Effector CD4-positive, alpha-beta T cell (primary cell): ENCODE results near the gene MX2.

Source experiments
- DNase-seq: peaks from one replicate; pipeline ENCODE4 v3.0.0-alpha.2; 2020

The MX2 gene

GRCh38 chr21:41366522-41367151 lies 4.8 kb downstream of the MX2 start:
- no peak for DNase-seq

- no peak for DNase-seq
Observed at GRCh38 chr21:41367301-41367944, 5.6 kb downstream of the MX2 start.

- no peak for DNase-seq
Observed at GRCh38 chr21:41367945-41368734, 6.3 kb downstream of the MX2 start.

GRCh38 chr21:41368735-41369104 lies 6.9 kb downstream of the MX2 start:
- no peak for DNase-seq

GRCh38 chr21:41369105-41369919 lies 7.5 kb downstream of the MX2 start:
- DNase-seq, result peak; percentile 24

GRCh38 chr21:41369920-41370839 lies 8.4 kb downstream of the MX2 start:
- DNase-seq, result peak; percentile 37

GRCh38 chr21:41370840-41371684 lies 9.2 kb downstream of the MX2 start:
- DNase-seq, result no peak

GRCh38 chr21:41371685-41372030 lies 9.8 kb downstream of the MX2 start:
- DNase-seq, result no peak

- DNase-seq, result no peak
Observed at GRCh38 chr21:41373253-41373652, 11.4 kb downstream of the MX2 start.

GRCh38 chr21:41373763-41374162 lies 11.9 kb downstream of the MX2 start:
- no peak for DNase-seq

- no peak for DNase-seq
Observed at GRCh38 chr21:41374177-41374712, 12.4 kb downstream of the MX2 start.

- no peak for DNase-seq
Observed at GRCh38 chr21:41374867-41375533, 13.2 kb downstream of the MX2 start.

- no peak for DNase-seq
Observed at GRCh38 chr21:41375875-41376274, 14.0 kb downstream of the MX2 start.

- no peak for DNase-seq
Observed at GRCh38 chr21:41377715-41378114, 15.9 kb downstream of the MX2 start.

GRCh38 chr21:41378849-41379248 lies 17.0 kb downstream of the MX2 start:
- DNase-seq, result no peak

GRCh38 chr21:41379901-41380300 lies 18.1 kb downstream of the MX2 start:
- DNase-seq, result no peak

GRCh38 chr21:41381731-41382130 lies 19.9 kb downstream of the MX2 start:
- no peak for DNase-seq

- DNase-seq, result no peak
Observed at GRCh38 chr21:41387042-41387819, 25.4 kb downstream of the MX2 start.

GRCh38 chr21:41387824-41388223 lies 26.0 kb downstream of the MX2 start:
- DNase-seq, result no peak
